PFSK-1 (cell line): ENCODE measurements around the gene PSMD3.

Source experiments
- FOXP2 ChIP-seq: optimal IDR thresholded peaks from 2 replicates; pipeline ENCODE3; 2011; ENCODE audit warnings: borderline replicate concordance, control low read depth, inconsistent platforms; ENCODE audit not compliant: insufficient read depth; ENCODE audit errors: extremely low read length, extremely low read depth
- POLR2AphosphoS5 ChIP-seq: IDR thresholded peaks from 2 replicates; pipeline ENCODE4 v1.6.1; 2012; ENCODE audit warnings: low read depth, mild to moderate bottlenecking, control low read depth, low read length, moderate library complexity
- SIN3A ChIP-seq: IDR thresholded peaks from 2 replicates; pipeline ENCODE4 v1.6.1; 2012; ENCODE audit warnings: mild to moderate bottlenecking, low read length, moderate library complexity, borderline replicate concordance; ENCODE audit not compliant: insufficient read depth
- TAF1 ChIP-seq: IDR thresholded peaks from 2 replicates; pipeline ENCODE4 v1.6.1; 2012; ENCODE audit warnings: low read length, control low read depth, borderline replicate concordance; ENCODE audit not compliant: insufficient read depth
- TF ChIP-seq, protein P1 (sequence below), 2 experiments: IDR thresholded peaks; 2 replicates each; pipeline versions ENCODE4 v1.6.1 to v1.8.0; 2011 to 2012; ENCODE audit warnings: low read depth in 2 of 2, low read length in 2 of 2, control low read depth in 1 of 2, inconsistent platforms in 1 of 2, mild to moderate bottlenecking in 1 of 2, moderate library complexity in 1 of 2; ENCODE audit not compliant: insufficient read depth in 1 of 2

PSMD3 gene

DNA sequence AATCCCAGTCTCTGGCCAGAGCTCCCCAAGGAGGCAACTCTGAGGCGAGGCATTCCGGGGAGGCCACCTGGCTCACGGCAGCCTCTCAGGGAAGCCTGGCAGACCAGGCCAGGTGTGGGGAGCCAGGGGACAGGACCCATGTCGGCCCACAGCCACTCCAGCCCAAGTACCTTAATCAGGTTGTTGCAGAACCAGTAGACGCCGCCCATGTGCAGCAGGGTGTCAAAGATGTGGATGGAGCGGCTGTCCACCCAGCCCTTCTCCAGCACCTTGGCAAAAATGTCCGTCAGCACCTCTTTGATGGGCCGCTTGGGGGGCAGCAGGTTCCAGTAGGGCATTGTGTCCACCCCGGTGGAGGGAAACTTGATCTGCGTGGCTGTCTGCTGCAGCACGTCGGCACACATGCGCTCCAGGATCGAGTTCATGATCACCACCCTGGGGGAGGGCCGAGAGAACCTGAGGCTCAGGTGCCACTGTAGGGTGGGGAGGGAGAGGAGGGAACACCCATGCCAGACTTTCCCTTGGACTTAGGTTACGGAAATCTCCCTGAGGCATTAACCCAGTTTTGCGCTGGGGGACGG, 42.4 kb downstream of the PSMD3 start:
- TF ChIP-seq POLR2AphosphoS5 = no peak

DNA sequence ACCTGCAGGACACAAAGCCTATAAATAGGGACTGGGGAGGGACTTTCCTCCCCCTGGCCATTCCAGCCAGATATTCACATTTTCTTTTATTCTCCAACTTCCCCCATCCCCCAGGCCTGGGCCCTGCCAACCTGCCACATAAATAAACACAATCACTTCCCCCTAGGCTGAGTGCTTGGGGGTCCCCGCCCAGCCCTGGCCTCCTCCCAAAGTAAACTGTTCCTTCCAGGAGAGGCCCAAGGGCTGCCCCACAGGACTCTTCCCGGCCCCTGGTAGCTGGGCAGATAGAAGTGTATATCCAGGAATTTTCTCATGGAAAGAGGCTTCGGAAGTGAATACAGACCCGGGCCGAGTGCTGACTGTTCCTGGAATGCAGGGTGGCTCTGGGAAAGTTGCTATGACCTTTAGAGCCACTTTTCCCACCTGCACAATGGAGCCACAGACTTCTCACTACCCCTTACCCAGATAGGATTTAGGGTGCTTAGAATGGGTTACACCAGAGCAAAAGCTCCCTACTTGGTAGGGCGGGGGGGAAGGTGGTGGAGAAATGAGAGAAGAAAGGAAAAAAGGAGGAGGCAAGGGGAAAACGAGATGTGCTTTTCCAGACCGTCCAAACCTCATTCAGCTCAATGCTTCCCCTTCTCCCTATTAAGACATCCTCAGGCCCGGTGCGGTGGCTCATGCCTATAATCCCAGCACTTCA, 43.1 kb downstream of the PSMD3 start:
- TF ChIP-seq SIN3A (no peak), FOXP2 (no peak), POLR2AphosphoS5 (no peak), TAF1 (no peak)

DNA sequence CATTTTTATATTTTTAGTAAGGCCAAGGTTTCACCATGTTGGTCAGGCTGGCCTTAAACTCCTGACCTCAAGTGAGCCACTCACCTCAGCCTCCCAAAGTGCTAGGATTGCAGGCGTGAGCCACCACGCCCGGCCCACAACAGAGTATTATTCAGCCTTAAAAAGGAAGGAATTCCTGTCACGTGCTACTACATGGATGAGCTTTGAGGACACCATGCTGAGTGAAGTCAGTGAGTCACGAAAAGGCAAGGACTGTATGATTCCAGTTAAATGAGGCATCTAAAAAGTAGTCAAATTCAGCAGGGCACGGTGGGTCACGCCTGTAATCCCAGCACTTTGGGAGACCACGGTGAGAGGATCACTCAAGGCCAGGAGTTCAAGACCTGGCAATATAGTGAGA, 44.3 kb downstream of the PSMD3 start:
- TF ChIP-seq FOXP2 = no peak

DNA sequence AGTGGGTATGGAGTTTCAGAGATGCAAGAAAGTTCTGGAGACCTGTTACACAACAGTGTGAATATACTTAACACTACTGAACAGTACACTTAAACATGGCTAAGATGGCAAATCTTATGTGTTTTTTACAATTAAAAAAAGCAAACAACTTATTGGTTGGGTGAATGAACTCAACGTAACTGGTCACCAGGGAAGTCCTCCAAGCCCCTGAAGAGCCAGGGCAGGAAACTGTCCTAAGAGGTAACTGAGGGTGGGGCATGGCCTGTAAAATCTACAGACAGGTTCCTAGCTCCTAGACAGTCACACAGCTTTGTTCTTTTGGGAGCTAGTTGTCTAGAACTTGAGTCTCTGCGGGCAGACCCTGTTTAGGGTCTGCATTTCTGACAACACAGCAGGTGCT, 45.0 kb downstream of the PSMD3 start:
- TF ChIP-seq TAF1 = no peak
- no peak for TF ChIP-seq SIN3A
- TF ChIP-seq POLR2AphosphoS5 = no peak
- no peak for TF ChIP-seq FOXP2
- TF ChIP-seq, protein P1, sequence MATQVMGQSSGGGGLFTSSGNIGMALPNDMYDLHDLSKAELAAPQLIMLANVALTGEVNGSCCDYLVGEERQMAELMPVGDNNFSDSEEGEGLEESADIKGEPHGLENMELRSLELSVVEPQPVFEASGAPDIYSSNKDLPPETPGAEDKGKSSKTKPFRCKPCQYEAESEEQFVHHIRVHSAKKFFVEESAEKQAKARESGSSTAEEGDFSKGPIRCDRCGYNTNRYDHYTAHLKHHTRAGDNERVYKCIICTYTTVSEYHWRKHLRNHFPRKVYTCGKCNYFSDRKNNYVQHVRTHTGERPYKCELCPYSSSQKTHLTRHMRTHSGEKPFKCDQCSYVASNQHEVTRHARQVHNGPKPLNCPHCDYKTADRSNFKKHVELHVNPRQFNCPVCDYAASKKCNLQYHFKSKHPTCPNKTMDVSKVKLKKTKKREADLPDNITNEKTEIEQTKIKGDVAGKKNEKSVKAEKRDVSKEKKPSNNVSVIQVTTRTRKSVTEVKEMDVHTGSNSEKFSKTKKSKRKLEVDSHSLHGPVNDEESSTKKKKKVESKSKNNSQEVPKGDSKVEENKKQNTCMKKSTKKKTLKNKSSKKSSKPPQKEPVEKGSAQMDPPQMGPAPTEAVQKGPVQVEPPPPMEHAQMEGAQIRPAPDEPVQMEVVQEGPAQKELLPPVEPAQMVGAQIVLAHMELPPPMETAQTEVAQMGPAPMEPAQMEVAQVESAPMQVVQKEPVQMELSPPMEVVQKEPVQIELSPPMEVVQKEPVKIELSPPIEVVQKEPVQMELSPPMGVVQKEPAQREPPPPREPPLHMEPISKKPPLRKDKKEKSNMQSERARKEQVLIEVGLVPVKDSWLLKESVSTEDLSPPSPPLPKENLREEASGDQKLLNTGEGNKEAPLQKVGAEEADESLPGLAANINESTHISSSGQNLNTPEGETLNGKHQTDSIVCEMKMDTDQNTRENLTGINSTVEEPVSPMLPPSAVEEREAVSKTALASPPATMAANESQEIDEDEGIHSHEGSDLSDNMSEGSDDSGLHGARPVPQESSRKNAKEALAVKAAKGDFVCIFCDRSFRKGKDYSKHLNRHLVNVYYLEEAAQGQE (IDR thresholded peaks at IDR 0.05; ENCODE audit: insufficient read depth in 1 of 2, low read depth in 2 of 2, low read length in 2 of 2) = no peak

DNA sequence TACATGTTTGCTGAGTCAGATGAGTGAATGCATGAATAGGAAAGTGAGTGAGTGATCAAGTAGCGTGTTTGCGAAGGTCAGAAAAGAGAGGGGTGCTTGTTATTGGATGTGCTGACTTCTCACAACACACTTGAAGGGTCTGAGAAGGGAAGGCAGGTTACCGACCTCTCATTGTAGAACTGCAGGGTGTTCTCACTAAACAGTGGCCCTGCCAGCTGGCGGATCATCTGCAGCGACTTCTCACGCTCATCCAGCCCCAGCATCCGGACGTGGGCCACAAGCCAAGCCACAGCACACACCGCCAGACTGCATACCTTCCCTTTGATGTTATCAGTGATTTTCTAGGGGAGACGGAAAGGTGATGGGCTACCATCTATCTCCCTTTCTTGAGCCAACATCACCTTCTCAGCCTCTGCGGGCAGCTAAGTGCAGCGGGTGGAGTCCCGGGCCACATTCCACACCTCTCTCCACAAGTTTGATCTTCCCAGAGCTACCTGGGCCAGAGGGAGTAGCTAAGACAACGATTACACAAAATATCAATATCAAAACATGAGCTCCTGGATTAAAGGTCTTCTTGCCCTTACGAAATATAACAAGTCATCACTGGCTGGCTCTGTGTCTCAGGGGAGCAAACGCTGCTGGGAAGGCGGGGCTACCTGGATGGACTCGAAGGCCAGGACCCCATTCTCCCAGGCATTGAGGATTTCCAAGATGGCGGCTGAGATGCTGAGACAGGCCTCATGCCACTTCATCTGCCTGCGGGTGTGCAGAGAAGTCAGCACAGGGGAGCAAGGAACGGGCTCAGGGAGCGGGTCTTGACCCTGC, 45.6 kb downstream of the PSMD3 start:
- no peak for TF ChIP-seq TAF1
- no peak for TF ChIP-seq FOXP2
- TF ChIP-seq, protein P1 (IDR thresholded peaks at IDR 0.05; ENCODE audit: insufficient read depth in 1 of 2, low read depth in 2 of 2, low read length in 2 of 2) = no peak
- TF ChIP-seq SIN3A = no peak
- TF ChIP-seq POLR2AphosphoS5 = no peak

DNA sequence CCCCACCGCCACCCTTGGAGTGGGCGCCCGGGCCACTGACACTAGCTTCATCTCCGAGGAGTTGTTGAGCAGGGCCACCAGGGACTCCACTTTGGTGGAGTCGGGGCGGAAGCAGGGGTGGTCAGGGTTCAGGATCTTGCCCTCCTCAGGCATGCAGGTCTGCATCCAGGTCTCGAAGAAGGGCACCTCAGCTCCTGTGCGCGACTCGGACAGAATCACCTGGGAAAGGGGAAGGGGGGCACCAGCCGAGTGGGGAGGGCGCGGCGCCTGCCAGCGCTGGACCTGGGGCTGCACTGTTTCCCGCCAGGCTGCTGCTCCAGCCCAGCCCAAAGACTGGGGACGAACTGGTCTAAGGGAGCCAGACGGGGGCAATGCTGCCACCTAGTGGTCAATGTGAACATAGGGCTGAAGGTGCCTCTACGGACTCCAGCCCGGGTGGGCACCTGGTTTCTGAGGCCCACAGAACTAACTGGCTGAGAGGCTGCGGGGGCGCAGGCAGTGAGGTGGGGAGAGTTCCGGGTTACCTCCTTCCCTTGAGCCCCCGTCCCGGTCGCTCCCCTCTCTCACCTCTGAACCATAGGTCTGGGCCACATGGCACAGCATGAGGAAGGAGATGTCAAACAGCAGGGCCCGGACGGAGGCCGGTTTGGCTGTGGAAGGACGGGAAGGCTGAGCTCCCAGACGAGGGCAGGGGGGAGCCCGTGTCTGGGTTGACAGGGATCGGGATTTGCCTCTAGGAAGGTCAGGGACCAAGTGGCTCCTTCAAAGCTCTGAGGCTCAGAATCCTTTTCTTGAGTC, 46.4 kb downstream of the PSMD3 start:
- TF ChIP-seq TAF1 (no peak), SIN3A (no peak), FOXP2 (peak; percentile 48)
- TF ChIP-seq, protein P1 (IDR thresholded peaks at IDR 0.05; ENCODE audit: insufficient read depth in 1 of 2, low read depth in 2 of 2, low read length in 2 of 2) = no peak
